NB4 (cell line): ENCODE measurements around the gene YWHAE.
"Not testable (repeated sequence)": the region's sequence is repeated elsewhere in the genome, so short reads cannot be mapped to it uniquely, and the experiment has no call there.

ENCODE experiments used
- DNase-seq: peaks from one replicate; pipeline ENCODE4 v3.0.0; 2010; ENCODE audit warnings: low read depth
- H3K4me3 ChIP-seq: one replicate; pipeline ENCODE4 v1.5.1; 2011; ENCODE audit warnings: mild to moderate bottlenecking, low read depth, low read length, moderate library complexity
- CTCF ChIP-seq: IDR thresholded peaks from one replicate; pipeline ENCODE4 v1.5.1; 2012; ENCODE audit warnings: low read depth, low read length
- MAX ChIP-seq: IDR thresholded peaks from 2 replicates; pipeline ENCODE4 v1.6.1; 2011; ENCODE audit warnings: low read depth, low read length
- MYC ChIP-seq: IDR thresholded peaks from 2 replicates; pipeline ENCODE4 v1.6.1; 2011; ENCODE audit warnings: low read depth, low read length
- POLR2A ChIP-seq: IDR thresholded peaks from 2 replicates; pipeline ENCODE4 v1.6.1; 2011; ENCODE audit warnings: mild to moderate bottlenecking; ENCODE audit not compliant: insufficient read length; ENCODE audit errors: extremely low read depth

The YWHAE gene

GRCh38 chr17:1402262-1402586 is 2.2 kb upstream of the YWHAE start:
- no peak for TF ChIP-seq MAX
- TF ChIP-seq MYC, result no peak
- no peak for TF ChIP-seq CTCF
- no peak for TF ChIP-seq POLR2A
- no peak for DNase-seq

GRCh38 chr17:1398931-1399678 is 917 bp downstream of the YWHAE start:
- peak; percentile 4; the same call in 1 of the 2 replicates for TF ChIP-seq MAX
- TF ChIP-seq POLR2A, result no peak
- no peak for TF ChIP-seq MYC
- no peak for TF ChIP-seq CTCF
- DNase-seq, result peak; percentile 33
- H3K4me3 ChIP-seq, result peak overlapping the region; percentile 94

More at GRCh38 chr17:1402262-1402586, 2.2 kb upstream of the YWHAE start:
- no peak overlapping the region for H3K4me3 ChIP-seq

GRCh38 chr17:1398028-1398427 is 2.0 kb downstream of the YWHAE start:
- TF ChIP-seq CTCF (no peak), POLR2A (no peak), MAX (no peak), MYC (no peak)
- peak overlapping the region; percentile 94 for H3K4me3 ChIP-seq
- DNase-seq, result peak; percentile 29

- H3K4me3 ChIP-seq, DNase-seq: not testable (repeated sequence)
These were observed 4.0 kb downstream of the YWHAE start for GRCh38 chr17:1395876-1396665.

- no peak overlapping the region for H3K4me3 ChIP-seq
- TF ChIP-seq CTCF (no peak), MAX (no peak), POLR2A (no peak), MYC (no peak)
- no peak for DNase-seq
These were observed 8.4 kb downstream of the YWHAE start for GRCh38 chr17:1391577-1391976.

- TF ChIP-seq MYC (no peak), POLR2A (no peak), MAX (no peak), CTCF (no peak)
- peak; percentile 60 for DNase-seq
- H3K4me3 ChIP-seq, result no peak overlapping the region
These were observed 9.3 kb downstream of the YWHAE start for GRCh38 chr17:1390432-1391367.

- not testable (repeated sequence) for DNase-seq, H3K4me3 ChIP-seq
These were observed 12.4 kb downstream of the YWHAE start for GRCh38 chr17:1387490-1388227.

- not testable (repeated sequence) for H3K4me3 ChIP-seq, DNase-seq
These were observed 13.3 kb downstream of the YWHAE start for GRCh38 chr17:1386675-1387190.
